HepG2 (cell line): Measurements from ENCODE around the gene TJAP1. TPM values are rescaled to one million over a fixed set of nuclear protein-coding genes. Genes with fewer than 3 reads are reported as not detected.
A peak's percentile ranks its signal among the peaks of the same experiment; 100 is the strongest.

Experiments used
- CBX2 ChIP-seq, 2 experiments: fragments of 200-600 bp in 1 of 2; sonication (generic); formaldehyde crosslinking in 1 of 2; IDR thresholded peaks; 2 replicates each; pipeline versions ENCODE4 v1.7.0 to v1.8.1; 2018 to 2022; ENCODE audit warnings: low read depth in 2 of 2, low read length in 1 of 2, mild to moderate bottlenecking in 1 of 2, missing genetic modification reagents in 1 of 2
- GPN1 ChIP-seq: sonication (generic); formaldehyde crosslinking; IDR thresholded peaks from 2 replicates; pipeline ENCODE4 v1.5.1; 2020; ENCODE audit warnings: missing genetic modification reagents, borderline replicate concordance
- HOXD1 ChIP-seq: sonication (generic); formaldehyde crosslinking; IDR thresholded peaks from 2 replicates; pipeline ENCODE4 v1.5.0; 2020; ENCODE audit warnings: missing genetic modification reagents
- KDM6A ChIP-seq: IDR thresholded peaks from 2 replicates; pipeline ENCODE4 v1.6.1; 2016; ENCODE audit warnings: low read depth
- MEF2D ChIP-seq: sonication (generic); formaldehyde crosslinking; IDR thresholded peaks from 2 replicates; pipeline ENCODE4 v1.5.1; 2020; ENCODE audit warnings: mild to moderate bottlenecking, missing genetic modification reagents
- MEIS2 ChIP-seq: sonication (generic); formaldehyde crosslinking; IDR thresholded peaks from 2 replicates; pipeline ENCODE4 v1.9.0; 2021; ENCODE audit warnings: mild to moderate bottlenecking, missing genetic modification reagents
- MIER2 ChIP-seq: IDR thresholded peaks from 2 replicates; pipeline ENCODE4 v1.6.1; 2016; ENCODE audit warnings: missing biosample characterization, missing genetic modification reagents
- MXD1 ChIP-seq: sonication (generic); formaldehyde crosslinking; IDR thresholded peaks from 2 replicates; pipeline ENCODE4 v1.4.0; 2020; ENCODE audit warnings: mild to moderate bottlenecking, missing genetic modification reagents
- MXD3 ChIP-seq: IDR thresholded peaks from 2 replicates; pipeline ENCODE4 v1.6.1; 2016; ENCODE audit warnings: mild to moderate bottlenecking, missing biosample characterization, missing genetic modification reagents
- NFYC ChIP-seq: IDR thresholded peaks from 2 replicates; pipeline ENCODE4 v1.6.1; 2016; ENCODE audit warnings: missing genetic modification reagents, missing compliant biosample characterization
- NR2F1 ChIP-seq, 2 experiments: fragments of 450-650 bp in 1 of 2; formaldehyde crosslinking in 1 of 2; IDR thresholded peaks; 2 replicates each; pipeline versions ENCODE4 v1.5.0 to v1.6.1; 2016 to 2020; ENCODE audit warnings: mild to moderate bottlenecking in 1 of 2, missing compliant biosample characterization in 1 of 2, missing genetic modification reagents in 1 of 2, moderate library complexity in 1 of 2
- NR2F2 ChIP-seq: IDR thresholded peaks from 2 replicates; pipeline ENCODE4 v1.6.1; 2012; ENCODE audit warnings: low read depth, inconsistent platforms, borderline replicate concordance
- PHB2 ChIP-seq: fragments of 450-650 bp; IDR thresholded peaks from 2 replicates; pipeline ENCODE4 v1.6.1; 2018; ENCODE audit not compliant: partially characterized antibody
- RARA ChIP-seq: IDR thresholded peaks from 2 replicates; pipeline ENCODE4 v1.6.1; 2016; ENCODE audit warnings: missing genetic modification reagents, missing compliant biosample characterization
- SSRP1 ChIP-seq: IDR thresholded peaks from 2 replicates; pipeline ENCODE4 v1.6.1; 2016; ENCODE audit warnings: control low read depth
- STAT5B ChIP-seq: sonication (generic); formaldehyde crosslinking; IDR thresholded peaks from 2 replicates; pipeline ENCODE4 v1.4.0; 2020; ENCODE audit warnings: missing genetic modification reagents
- XRCC5 ChIP-seq: fragments of 200-400 bp; formaldehyde crosslinking; optimal IDR thresholded peaks from 2 replicates; pipeline ENCODE3; 2017; ENCODE audit warnings: mild to moderate bottlenecking, low read length
- ZBTB43 ChIP-seq: sonication (generic); formaldehyde crosslinking; conservative IDR thresholded peaks from 2 replicates; pipeline ENCODE4 v1.4.0; 2020; ENCODE audit warnings: missing genetic modification reagents
- ZMYM3 ChIP-seq: sonication (generic); formaldehyde crosslinking; IDR thresholded peaks from 2 replicates; pipeline ENCODE4 v1.5.1; 2020; ENCODE audit warnings: mild to moderate bottlenecking, missing genetic modification reagents
- ZNF224 ChIP-seq: sonication (generic); formaldehyde crosslinking; IDR thresholded peaks from 2 replicates; pipeline ENCODE4 v1.5.0; 2020; ENCODE audit warnings: mild to moderate bottlenecking, missing genetic modification reagents
- ZNF24 ChIP-seq: fragments of 450-650 bp; IDR thresholded peaks from 2 replicates; pipeline ENCODE4 v1.6.1; 2017; ENCODE audit warnings: antibody characterized with exemption, mild to moderate bottlenecking
- ZNF337 ChIP-seq: sonication (generic); formaldehyde crosslinking; IDR thresholded peaks from 2 replicates; pipeline ENCODE4 v1.5.1; 2020; ENCODE audit warnings: missing genetic modification reagents, low read depth, mild to moderate bottlenecking, borderline replicate concordance
- ZNF563 ChIP-seq: sonication (generic); formaldehyde crosslinking; IDR thresholded peaks from 2 replicates; pipeline ENCODE4 v1.8.0; 2022; ENCODE audit warnings: mild to moderate bottlenecking, moderate library complexity, missing genetic modification reagents
- ZNF576 ChIP-seq: sonication (generic); formaldehyde crosslinking; IDR thresholded peaks from 2 replicates; pipeline ENCODE4 v1.4.0; 2020; ENCODE audit warnings: mild to moderate bottlenecking, missing genetic modification reagents
- ZNF598 ChIP-seq: sonication (generic); formaldehyde crosslinking; IDR thresholded peaks from 2 replicates; pipeline ENCODE4 v1.5.1; 2020; ENCODE audit warnings: mild to moderate bottlenecking, missing genetic modification reagents, borderline replicate concordance
- ZNF670 ChIP-seq: sonication (generic); formaldehyde crosslinking; IDR thresholded peaks from 2 replicates; pipeline ENCODE4 v1.8.0; 2022; ENCODE audit warnings: mild to moderate bottlenecking, missing genetic modification reagents, borderline replicate concordance
- ZNF678 ChIP-seq: sonication (generic); formaldehyde crosslinking; IDR thresholded peaks from 2 replicates; pipeline ENCODE4 v1.4.0; 2020; ENCODE audit warnings: mild to moderate bottlenecking, missing genetic modification reagents
- ZNF740 ChIP-seq: sonication (generic); formaldehyde crosslinking; IDR thresholded peaks from 2 replicates; pipeline ENCODE4 v1.4.0; 2020; ENCODE audit warnings: missing genetic modification reagents
- ZNF766 ChIP-seq: sonication (generic); formaldehyde crosslinking; IDR thresholded peaks from 2 replicates; pipeline ENCODE4 v1.5.0; 2020; ENCODE audit warnings: missing genetic modification reagents, borderline replicate concordance
- ZNF780A ChIP-seq: sonication (generic); formaldehyde crosslinking; IDR thresholded peaks from 2 replicates; pipeline ENCODE4 v1.8.0; 2022; ENCODE audit warnings: mild to moderate bottlenecking, missing genetic modification reagents, moderate library complexity
- polyA plus RNA-seq, 8 experiments: library from polyadenylated mRNA; depleted of rRNA in 3 of 8; stranded (reverse) in 7 of 8; unstranded in 1 of 8; fragments of >200 nt; fragmentation: Illumina TruSeq in 4 of 8; extraction: Trizol in 4 of 8; gene quantifications; 2 replicates each; pipeline versions ENCODE4 v1.2.1 to v1.2.3, GENCODE V29; 2011 to 2016; ENCODE audit warnings: low read depth in 4 of 8, missing spikeins in 1 of 8, mixed read lengths in 1 of 8; ENCODE audit not compliant: insufficient read depth in 1 of 8
- total RNA-seq, 5 experiments: library from RNA; depleted of rRNA; stranded (reverse); fragments of >200 nt; fragmentation: Illumina TruSeq; extraction: Trizol; gene quantifications; 2 replicates each; pipeline ENCODE4 v1.2.3, GENCODE V29; 2016; ENCODE audit warnings: low read depth in 1 of 5

The TJAP1 gene
- total and polyA plus RNA-seq, 2 of the 13 experiments (the other 11 are each of a cell fraction or from before 2014, with no cell fraction given) = 15.7 to 41.6 TPM

GRCh38 chr6:43499028-43499815, 21.9 kb downstream of the TJAP1 start (continued):
- TF ChIP-seq ZNF576 (CRISPR knock-in tag) (no peak), GPN1 (CRISPR knock-in tag) (no peak), ZMYM3 (CRISPR knock-in tag) (no peak), MIER2 (CRISPR knock-in tag) (no peak), NFYC (no peak), MXD1 (0 out of 2 replicates have a peak, but pooled peaks have one; percentile 34), ZNF224 (CRISPR knock-in tag) (peak; percentile 70; the same call in 1 of the 2 replicates), ZNF766 (no peak), ZNF24 (no peak), ZNF337 (0 out of 2 replicates have a peak, but pooled peaks have one; percentile 50), CBX2 (IDR thresholded peaks at IDR 0.05; ENCODE audit: low read depth, low read length) (no peak), CBX2 (CRISPR knock-in tag; IDR thresholded peaks at IDR 0.05; ENCODE audit: low read depth) (no peak), HOXD1 (CRISPR knock-in tag) (no peak), ZNF563 (no peak), ZNF678 (0 out of 2 replicates have a peak, but pooled peaks have one; percentile 23), ZNF670 (no peak), NR2F1 (CRISPR knock-in tag; IDR thresholded peaks at IDR 0.05) (no peak), XRCC5 (no peak), ZNF780A (CRISPR knock-in tag) (no peak), KDM6A (CRISPR knock-in tag) (no peak), STAT5B (CRISPR knock-in tag) (no peak), ZNF740 (no peak), SSRP1 (CRISPR knock-in tag) (no peak), ZBTB43 (CRISPR knock-in tag) (no peak), RARA (CRISPR knock-in tag) (peak; percentile 27), ZNF598 (CRISPR knock-in tag) (0 out of 2 replicates have a peak, but pooled peaks have one; percentile 22), MXD3 (CRISPR knock-in tag) (no peak), NR2F2 (no peak), MEF2D (0 out of 2 replicates have a peak, but pooled peaks have one; percentile 33), MEIS2 (CRISPR knock-in tag) (no peak), PHB2 (no peak)
